Measurements from ENCODE around the gene PARD6B. TPM values are rescaled to one million over a fixed set of nuclear protein-coding genes. Genes with fewer than 3 reads are reported as not detected.

Gene PARD6B
- total and polyA plus RNA-seq, 4 experiments from 2014 or later = 0.71 to 12.7 (median 5.9) TPM

- H3K9me3 Mint-ChIP-seq = peaks cover 0 to 2% (median 0%) of the 10 kb centered on the region in 8 donors
- intact Hi-C loops (cut with micrococcal nuclease) = loop anchor here (1.0 to 2.0 kb wide), 5 partner anchors 17 to 226 kb away; partner anchors contain the start of genes ADNP, BCAS4, DPM1 and MOCS3
- H3K27ac Mint-ChIP-seq = peak overlapping the region; percentile 83 to 91 (median 87)
- peak overlapping the region; percentile 55 for H3K27ac ChIP-seq (ENCODE audit: low read depth, low read length)
- peak overlapping the region; percentile 66 to 72 for H3K4me3 ChIP-seq (ENCODE audit: low read length in 2 of 2)
- H3K27me3 ChIP-seq (ENCODE audit: insufficient read depth, low read length) = no peaks in the 10 kb centered on the region
- H3K27me3 Mint-ChIP-seq = no peaks in the 10 kb centered on the region
- H3K36me3 Mint-ChIP-seq = peaks cover 0 to 7% of the 10 kb centered on the region in 2 donors
- H3K36me3 ChIP-seq (ENCODE audit: insufficient read depth, low read length) = no peaks in the 10 kb centered on the region
- peaks cover 19 to 37% (median 24%) of the 10 kb centered on the region in 4 donors for H3K4me1 Mint-ChIP-seq
- POLR2A ChIA-PET (ENCODE audit: partially characterized antibody) = interaction anchor here (0.6 to 2.4 kb wide), 8 partner anchors 10 to 541 kb away, joined by 3 to 9 read pairs (median 6); partner anchors contain the start of genes ADNP, BCAS4, CEBPB and DPM1
- CTCF ChIA-PET (ENCODE audit: partially characterized antibody) = interaction anchor here (1.0 to 5.2 kb wide), 2 partner anchors 17 to 63 kb away, joined by 4 to 35 read pairs; partner anchors contain the start of gene BCAS4
- peaks cover 21% of the 10 kb centered on the region for H3K4me1 ChIP-seq (ENCODE audit: insufficient read depth, low read length)
- peak overlapping the region; percentile 90 to 95 (median 92) for H3K4me3 Mint-ChIP-seq
- DNase-seq = peak in 1 of 5 donors; percentile 7
- no peaks in the 10 kb centered on the region for H3K9me3 ChIP-seq (ENCODE audit: control insufficient read depth in 1 of 2, low read length in 2 of 2)
Observed at GRCh38 chr20:50731930-50732690, 730 bp downstream of the PARD6B start.

- no peak for DNase-seq
- no peak overlapping the region for H3K4me3 ChIP-seq (ENCODE audit: low read length in 2 of 2)
- intact Hi-C loops (cut with micrococcal nuclease) = no loop called here
- Mint-ChIP-seq H3K4me1 (peaks cover 20 to 37% (median 24%) of the 10 kb centered on the region in 4 donors), H3K27me3 (no peaks in the 10 kb centered on the region), H3K4me3 (peak overlapping the region in 5 of 8 donors; percentile 31 to 71 (median 36)), H3K27ac (peak overlapping the region in 2 of 7 donors; percentile 24 to 37), H3K9me3 (peaks cover 0 to 2% (median 0%) of the 10 kb centered on the region in 8 donors), H3K36me3 (peaks cover 0 to 11% of the 10 kb centered on the region in 2 donors)
- no peak overlapping the region for H3K27ac ChIP-seq (ENCODE audit: low read depth, low read length)
- H3K27me3 ChIP-seq (ENCODE audit: insufficient read depth, low read length) = no peaks in the 10 kb centered on the region
- H3K9me3 ChIP-seq (ENCODE audit: control insufficient read depth in 1 of 2, low read length in 2 of 2) = no peaks in the 10 kb centered on the region
- CTCF ChIA-PET (ENCODE audit: partially characterized antibody) = interaction anchor here (1.0 to 5.2 kb wide), 2 partner anchors 16 to 61 kb away, joined by 3 to 35 read pairs; partner anchors contain the start of gene BCAS4
- peaks cover 21% of the 10 kb centered on the region for H3K4me1 ChIP-seq (ENCODE audit: insufficient read depth, low read length)
- POLR2A ChIA-PET (ENCODE audit: partially characterized antibody) = no interaction called here
- H3K36me3 ChIP-seq (ENCODE audit: insufficient read depth, low read length) = peaks cover 4% of the 10 kb centered on the region
Observed at GRCh38 chr20:50733644-50734349, 2.4 kb downstream of the PARD6B start.

GRCh38 chr20:50734730-50735679, 3.6 kb downstream of the PARD6B start:
- Mint-ChIP-seq H3K27me3 (no peaks in the 10 kb centered on the region), H3K4me1 (peaks cover 20 to 37% (median 28%) of the 10 kb centered on the region in 4 donors), H3K36me3 (peaks cover 0 to 17% of the 10 kb centered on the region in 2 donors), H3K4me3 (peak overlapping the region in 1 of 8 donors; percentile 56), H3K27ac (no peak overlapping the region), H3K9me3 (no peaks in the 10 kb centered on the region)
- Histone ChIP-seq H3K9me3 (ENCODE audit: control insufficient read depth in 1 of 2, low read length in 2 of 2) (no peaks in the 10 kb centered on the region), H3K27me3 (ENCODE audit: insufficient read depth, low read length) (no peaks in the 10 kb centered on the region), H3K27ac (ENCODE audit: low read depth, low read length) (no peak overlapping the region), H3K4me3 (ENCODE audit: low read length in 2 of 2) (no peak overlapping the region), H3K36me3 (ENCODE audit: insufficient read depth, low read length) (peaks cover 4% of the 10 kb centered on the region), H3K4me1 (ENCODE audit: insufficient read depth, low read length) (peaks cover 21% of the 10 kb centered on the region)
- ChIA-PET POLR2A (ENCODE audit: partially characterized antibody) (no interaction called here), CTCF (ENCODE audit: partially characterized antibody) (no interaction called here)
- DNase-seq = no peak
- intact Hi-C loops (cut with micrococcal nuclease) = no loop called here

GRCh38 chr20:50735813-50736212, 4.4 kb downstream of the PARD6B start:
- Mint-ChIP-seq H3K36me3 (peaks cover 0 to 17% of the 10 kb centered on the region in 2 donors), H3K4me1 (peaks cover 21 to 37% (median 26%) of the 10 kb centered on the region in 4 donors), H3K4me3 (peak overlapping the region in 1 of 8 donors; percentile 38), H3K27ac (peak overlapping the region in 1 of 7 donors; percentile 8), H3K9me3 (no peaks in the 10 kb centered on the region), H3K27me3 (no peaks in the 10 kb centered on the region)
- ChIA-PET CTCF (ENCODE audit: partially characterized antibody) (no interaction called here), POLR2A (ENCODE audit: partially characterized antibody) (no interaction called here)
- no peak for DNase-seq
- Histone ChIP-seq H3K27ac (ENCODE audit: low read depth, low read length) (no peak overlapping the region), H3K9me3 (ENCODE audit: control insufficient read depth in 1 of 2, low read length in 2 of 2) (no peaks in the 10 kb centered on the region), H3K4me1 (ENCODE audit: insufficient read depth, low read length) (peaks cover 16% of the 10 kb centered on the region), H3K27me3 (ENCODE audit: insufficient read depth, low read length) (no peaks in the 10 kb centered on the region), H3K4me3 (ENCODE audit: low read length in 2 of 2) (no peak overlapping the region), H3K36me3 (ENCODE audit: insufficient read depth, low read length) (peaks cover 4% of the 10 kb centered on the region)
- intact Hi-C loops (cut with micrococcal nuclease) = no loop called here

DNA sequence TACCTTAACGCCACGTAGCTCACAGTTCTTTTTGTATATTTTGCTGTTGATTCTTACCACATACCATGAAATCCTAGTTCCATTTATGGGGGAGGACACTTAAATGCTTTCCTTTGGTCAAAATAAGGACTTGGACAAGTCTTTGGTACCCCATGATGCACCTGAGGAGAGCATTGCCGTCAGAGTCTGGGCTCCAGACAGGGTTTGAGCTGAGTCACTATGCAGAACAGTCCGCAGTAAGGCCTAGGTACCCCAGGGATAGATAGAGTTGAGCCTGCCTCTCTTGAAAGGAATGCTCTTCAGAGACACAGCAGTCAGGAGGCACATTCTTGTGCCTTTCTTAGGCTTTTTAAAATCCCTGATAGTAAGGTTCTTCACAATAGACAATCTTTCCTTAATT, 6.0 kb downstream of the PARD6B start:
- Histone ChIP-seq H3K27ac (ENCODE audit: low read depth, low read length) (no peak overlapping the region), H3K9me3 (ENCODE audit: control insufficient read depth in 1 of 2, low read length in 2 of 2) (no peaks in the 10 kb centered on the region), H3K27me3 (ENCODE audit: insufficient read depth, low read length) (no peaks in the 10 kb centered on the region), H3K4me3 (ENCODE audit: low read length in 2 of 2) (no peak overlapping the region), H3K36me3 (ENCODE audit: insufficient read depth, low read length) (peaks cover 4% of the 10 kb centered on the region), H3K4me1 (ENCODE audit: insufficient read depth, low read length) (peaks cover 12% of the 10 kb centered on the region)
- Mint-ChIP-seq H3K4me1 (peaks cover 18 to 31% (median 25%) of the 10 kb centered on the region in 4 donors), H3K27ac (peak overlapping the region in 2 of 7 donors; percentile 1 to 62), H3K4me3 (no peak overlapping the region), H3K27me3 (no peaks in the 10 kb centered on the region), H3K9me3 (no peaks in the 10 kb centered on the region), H3K36me3 (peaks cover 0 to 21% of the 10 kb centered on the region in 2 donors)
- intact Hi-C loops (cut with micrococcal nuclease) = no loop called here
- DNase-seq = no peak
- ChIA-PET POLR2A (ENCODE audit: partially characterized antibody) (interaction anchor here (0.6 kb wide), 1 partner anchor 222 kb away, joined by 3 read pairs; the partner anchor contains the start of gene MOCS3), CTCF (ENCODE audit: partially characterized antibody) (interaction anchor here (1.2 to 1.5 kb wide), 2 partner anchors 8 to 12 kb away, joined by 3 to 10 read pairs; no protein-coding TSS in a partner anchor)

DNA sequence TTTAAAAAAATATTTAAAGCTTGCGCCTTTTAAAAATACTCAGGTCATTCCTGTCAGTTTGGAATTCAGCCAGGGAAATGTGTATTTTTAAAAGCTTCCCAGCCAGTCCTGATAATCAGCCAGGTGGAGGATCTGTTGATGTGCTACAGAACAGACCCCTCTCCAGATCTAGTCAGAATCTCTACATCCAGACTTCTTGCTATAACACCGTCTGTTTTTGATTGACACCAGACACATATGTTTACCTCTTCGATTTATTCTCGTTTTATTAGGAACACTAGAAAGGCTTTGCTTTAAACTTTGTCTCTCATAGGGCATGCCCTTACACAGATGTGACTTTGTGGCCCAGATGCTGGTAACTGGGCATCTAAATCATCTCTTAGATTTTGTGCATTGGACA, 11.7 kb downstream of the PARD6B start:
- POLR2A ChIA-PET (ENCODE audit: partially characterized antibody) = interaction anchor here (0.6 kb wide), 1 partner anchor 229 kb away, joined by 3 read pairs; no protein-coding TSS in a partner anchor
- CTCF ChIA-PET (ENCODE audit: partially characterized antibody) = interaction anchor here (1.2 kb wide), 1 partner anchor 26 kb away, joined by 3 read pairs; no protein-coding TSS in a partner anchor

More for the DNA sequence above, 11.7 kb downstream of the PARD6B start:
- no peaks in the 10 kb centered on the region for H3K9me3 Mint-ChIP-seq
- H3K4me3 Mint-ChIP-seq = no peak overlapping the region
- H3K27ac Mint-ChIP-seq = peak overlapping the region in 1 of 7 donors; percentile 17
- H3K36me3 Mint-ChIP-seq = peaks cover 4 to 30% of the 10 kb centered on the region in 2 donors
- DNase-seq = no peak
- H3K4me1 Mint-ChIP-seq = peaks cover 6 to 27% (median 17%) of the 10 kb centered on the region in 4 donors
- H3K27me3 Mint-ChIP-seq = no peaks in the 10 kb centered on the region
- Histone ChIP-seq H3K36me3 (ENCODE audit: insufficient read depth, low read length) (no peaks in the 10 kb centered on the region), H3K9me3 (ENCODE audit: control insufficient read depth in 1 of 2, low read length in 2 of 2) (no peaks in the 10 kb centered on the region), H3K27me3 (ENCODE audit: insufficient read depth, low read length) (no peaks in the 10 kb centered on the region), H3K4me3 (ENCODE audit: low read length in 2 of 2) (no peak overlapping the region), H3K4me1 (ENCODE audit: insufficient read depth, low read length) (peaks cover 11% of the 10 kb centered on the region), H3K27ac (ENCODE audit: low read depth, low read length) (no peak overlapping the region)
- intact Hi-C loops (cut with micrococcal nuclease) = no loop called here
